ENCODE measurements around the gene SYK. TPM values are rescaled to one million over a fixed set of nuclear protein-coding genes. Genes with fewer than 3 reads are reported as not detected.

The SYK gene
- polyA plus RNA-seq, 3 donors: 51.1 to 186 (median 177) TPM

- peak overlapping the region in 1 of 2 donors; percentile 76 for H3K27ac ChIP-seq (ENCODE audit: low read depth in 1 of 2, low read length in 2 of 2)
These were observed 56.2 kb downstream of the SYK start for GRCh38 chr9:90857855-90858254.

GRCh38 chr9:90858457-90858901 is 56.9 kb downstream of the SYK start:
- no peak overlapping the region for H3K9ac ChIP-seq (ENCODE audit: insufficient read depth, low read length, poor library complexity, severe bottlenecking)
- 96% methylated on average over 2 of the region's 4 CpGs for WGBS (ENCODE audit: insufficient coverage)
- intact Hi-C loops (cut with micrococcal nuclease): no loop called here
- no peaks in the 10 kb centered on the region for H3K9me3 ChIP-seq (replicated peaks in 1 of 2; ENCODE audit: control insufficient read depth in 1 of 2, insufficient read depth in 1 of 2, low read length in 2 of 2)
- H3K27me3 ChIP-seq (ENCODE audit: control insufficient read depth in 2 of 2, insufficient read depth in 2 of 2, low read length in 2 of 2): no peaks in the 10 kb centered on the region
- peaks cover 0 to 2% (median 0%) of the 10 kb centered on the region in 7 donors for H3K9me3 Mint-ChIP-seq
- H3K4me3 Mint-ChIP-seq: no peak overlapping the region
- peaks cover 23 to 33% of the 10 kb centered on the region in 2 donors for H3K4me1 ChIP-seq (ENCODE audit: control insufficient read depth in 1 of 2, insufficient read depth in 2 of 2, low read length in 2 of 2)
- no peak for DNase-seq
- peak overlapping the region; percentile 22 to 76 for H3K27ac ChIP-seq (ENCODE audit: low read depth in 1 of 2, low read length in 2 of 2)
- H3K27me3 Mint-ChIP-seq (ENCODE audit: low read depth in 3 of 3): no peaks in the 10 kb centered on the region
- TF ChIP-seq CTCF (IDR thresholded peaks at IDR 0.05): no peak
- H4K20me1 ChIP-seq (ENCODE audit: insufficient read depth, low read length): peaks cover 98% of the 10 kb centered on the region
- no peak overlapping the region for H3K4me3 ChIP-seq (replicated peaks in 1 of 3; ENCODE audit: low read depth in 2 of 3, low read length in 3 of 3)
- peak overlapping the region in 5 of 7 donors; percentile 11 to 81 (median 55) for H3K27ac Mint-ChIP-seq
- H3K4me1 Mint-ChIP-seq: peaks cover 37% of the 10 kb centered on the region
- no peak overlapping the region for H2AFZ ChIP-seq (ENCODE audit: insufficient read depth, low read depth, low read length, poor library complexity, severe bottlenecking)
- no peak overlapping the region for H3K4me2 ChIP-seq (replicated peaks; ENCODE audit: extremely low read depth, low read length, poor library complexity, severe bottlenecking)
- H3K36me3 Mint-ChIP-seq: peaks cover 80 to 94% of the 10 kb centered on the region in 2 donors
- H3K79me2 ChIP-seq (ENCODE audit: insufficient read depth, low read length): peaks cover 95% of the 10 kb centered on the region
- H3K36me3 ChIP-seq (replicated peaks in 1 of 2; ENCODE audit: control insufficient read depth in 1 of 2, insufficient read depth in 2 of 2, low read length in 2 of 2): peaks cover 73 to 98% of the 10 kb centered on the region in 2 donors

More at GRCh38 chr9:90857855-90858254, 56.2 kb downstream of the SYK start:
- Histone ChIP-seq H3K4me3 (replicated peaks in 1 of 3; ENCODE audit: low read depth in 2 of 3, low read length in 3 of 3) (no peak overlapping the region), H2AFZ (ENCODE audit: insufficient read depth, low read depth, low read length, poor library complexity, severe bottlenecking) (no peak overlapping the region), H3K36me3 (replicated peaks in 1 of 2; ENCODE audit: control insufficient read depth in 1 of 2, insufficient read depth in 2 of 2, low read length in 2 of 2) (peaks cover 70 to 97% of the 10 kb centered on the region in 2 donors), H3K27me3 (ENCODE audit: control insufficient read depth in 2 of 2, insufficient read depth in 2 of 2, low read length in 2 of 2) (no peaks in the 10 kb centered on the region), H3K79me2 (ENCODE audit: insufficient read depth, low read length) (peaks cover 94% of the 10 kb centered on the region), H3K4me2 (replicated peaks; ENCODE audit: extremely low read depth, low read length, poor library complexity, severe bottlenecking) (no peak overlapping the region), H4K20me1 (ENCODE audit: insufficient read depth, low read length) (peaks cover 96% of the 10 kb centered on the region), H3K4me1 (ENCODE audit: control insufficient read depth in 1 of 2, insufficient read depth in 2 of 2, low read length in 2 of 2) (peaks cover 23 to 33% of the 10 kb centered on the region in 2 donors), H3K9ac (ENCODE audit: insufficient read depth, low read length, poor library complexity, severe bottlenecking) (no peak overlapping the region), H3K9me3 (replicated peaks in 1 of 2; ENCODE audit: control insufficient read depth in 1 of 2, insufficient read depth in 1 of 2, low read length in 2 of 2) (no peaks in the 10 kb centered on the region)
- Mint-ChIP-seq H3K9me3 (peaks cover 0 to 2% (median 0%) of the 10 kb centered on the region in 7 donors), H3K36me3 (peaks cover 80 to 94% of the 10 kb centered on the region in 2 donors), H3K27me3 (ENCODE audit: low read depth in 3 of 3) (no peaks in the 10 kb centered on the region), H3K4me3 (no peak overlapping the region), H3K27ac (peak overlapping the region; percentile 11 to 81 (median 57)), H3K4me1 (peaks cover 37% of the 10 kb centered on the region)
- intact Hi-C loops (cut with micrococcal nuclease): no loop called here
- no peak for DNase-seq
- WGBS (ENCODE audit: insufficient coverage): 80% methylated on average over 1 of the region's 5 CpGs
- TF ChIP-seq CTCF (IDR thresholded peaks at IDR 0.05): no peak

All from CD14-positive monocyte (primary cell).